K562 (cell line): ENCODE data around the gene FBXO4. TPM values are rescaled to one million over a fixed set of nuclear protein-coding genes. Genes with fewer than 3 reads are reported as not detected.
A peak's percentile ranks its signal among the peaks of the same experiment; 100 is the strongest.

Source experiments
- AFF4 ChIP-seq: sonication (generic); formaldehyde crosslinking; IDR thresholded peaks from 2 replicates; pipeline ENCODE4 v1.8.0; 2023; ENCODE audit warnings: mild to moderate bottlenecking, missing genetic modification reagents
- CREB3L1 ChIP-seq: fragments of 450-650 bp; IDR thresholded peaks from 2 replicates; pipeline ENCODE4 v1.6.1; 2014; ENCODE audit warnings: low read depth, mild to moderate bottlenecking, moderate library complexity, borderline replicate concordance
- ESRRA ChIP-seq: fragments of 450-650 bp; IDR thresholded peaks from 2 replicates; pipeline ENCODE4 v1.6.1; 2014; ENCODE audit warnings: low read depth, mild to moderate bottlenecking, moderate library complexity, borderline replicate concordance
- FOXO4 ChIP-seq: fragments of 450-650 bp; formaldehyde crosslinking; IDR thresholded peaks from 2 replicates; pipeline ENCODE4 v1.4.0; 2020; ENCODE audit warnings: mild to moderate bottlenecking, moderate library complexity
- HMG20B ChIP-seq: fragments of 250-450 bp; sonication (Bioruptor Pico); IDR thresholded peaks from 2 replicates; pipeline ENCODE4 v1.5.0; 2021; ENCODE audit warnings: mild to moderate bottlenecking
- IRF1 ChIP-seq: sonication (generic); formaldehyde crosslinking; IDR thresholded peaks from 2 replicates; pipeline ENCODE4 v1.8.0; 2022; ENCODE audit warnings: missing genetic modification reagents, mild to moderate bottlenecking, borderline replicate concordance
- JUN ChIP-seq, 2 experiments: sonication (generic) in 1 of 2; formaldehyde crosslinking in 1 of 2; IDR thresholded peaks; 2 replicates each; pipeline versions ENCODE4 v1.6.1 to v1.8.0; 2012 to 2022; ENCODE audit warnings: borderline replicate concordance in 2 of 2, mild to moderate bottlenecking in 2 of 2, improper control_type of control experiment in 1 of 2, low read depth in 1 of 2, low read length in 1 of 2, missing genetic modification reagents in 1 of 2
- NCOA6 ChIP-seq: fragments of 450-650 bp; IDR thresholded peaks from 2 replicates; pipeline ENCODE4 v1.6.1; 2017; ENCODE audit warnings: mild to moderate bottlenecking
- PHF8 ChIP-seq: fragments of 200-600 bp; sonication (generic); IDR thresholded peaks from 2 replicates; pipeline ENCODE4 v1.6.1; 2012; ENCODE audit warnings: mixed run types, mild to moderate bottlenecking, inconsistent platforms, low read length, moderate library complexity, borderline replicate concordance
- PPARD ChIP-seq: fragments of 250-450 bp; sonication (Bioruptor Pico); IDR thresholded peaks from 2 replicates; pipeline ENCODE4 v1.8.0; 2022; ENCODE audit warnings: inconsistent platforms, mild to moderate bottlenecking, moderate library complexity
- RBM25 ChIP-seq: fragments of 200-400 bp; formaldehyde crosslinking; IDR thresholded peaks from 2 replicates; pipeline ENCODE4 v1.6.1; 2018; ENCODE audit warnings: low read length, low read depth, moderate library complexity; ENCODE audit not compliant: severe bottlenecking
- SOX6 ChIP-seq: fragments of 450-650 bp; IDR thresholded peaks from 2 replicates; pipeline ENCODE4 v1.6.1; 2014; ENCODE audit warnings: mild to moderate bottlenecking
- SRSF3 ChIP-seq: fragments of 200-400 bp; formaldehyde crosslinking; IDR thresholded peaks from 2 replicates; pipeline ENCODE4 v1.6.1; 2016; ENCODE audit warnings: mild to moderate bottlenecking, low read length, moderate library complexity; ENCODE audit not compliant: insufficient read depth
- TCF3 ChIP-seq: sonication (generic); formaldehyde crosslinking; IDR thresholded peaks from 2 replicates; pipeline ENCODE4 v1.4.0; 2020; ENCODE audit warnings: mild to moderate bottlenecking, missing genetic modification reagents
- TFE3 ChIP-seq: fragments of 450-650 bp; formaldehyde crosslinking; IDR thresholded peaks from 2 replicates; pipeline ENCODE4 v1.4.0; 2020; ENCODE audit warnings: mild to moderate bottlenecking, mixed read lengths
- polyA plus RNA-seq, 8 experiments: library from polyadenylated mRNA; depleted of rRNA in 4 of 8; stranded (reverse) in 5 of 8; unstranded in 3 of 8; fragments of >200 nt; fragmentation: Nextera tagmentation in 2 of 8; fragmentation: Illumina TruSeq in 1 of 8; extraction: Ambion mirVana in 2 of 8; extraction: Trizol in 1 of 8; gene quantifications; 2 replicates each; pipeline versions ENCODE4 v1.2.1 to v1.2.3, GENCODE V29; 2011 to 2014; ENCODE audit warnings: inconsistent platforms in 1 of 8, missing spikeins in 1 of 8
- total RNA-seq, 7 experiments: library from RNA; depleted of rRNA in 6 of 7; stranded (reverse); fragments of >200 nt in 6 of 7; fragmentation: Illumina TruSeq in 2 of 7; extraction: Trizol in 2 of 7; gene quantifications; 2 replicates each; pipeline versions ENCODE4 v1.2.1 to v1.2.3, GENCODE V29; 2011 to 2021; ENCODE audit warnings: low replicate concordance in 1 of 7

FBXO4 gene
- total and polyA plus RNA-seq, 9 of the 15 experiments (the other 6 are each of a cell fraction or from before 2014, with no cell fraction given): 5.9 to 33.4 (median 19.6) TPM

- no peak for TF ChIP-seq IRF1
- TF ChIP-seq NCOA6: peak; percentile 48; the same call in 1 of the 2 replicates
- peak; percentile 91 for TF ChIP-seq CREB3L1
- peak; percentile 75 for TF ChIP-seq ESRRA
- TF ChIP-seq RBM25: no peak
- TF ChIP-seq JUN (IDR thresholded peaks at IDR 0.05; ENCODE audit: borderline replicate concordance, low read depth, low read length): peak; percentile 65; the same call in 1 of the 2 replicates
- no peak for TF ChIP-seq JUN (CRISPR knock-in tag; IDR thresholded peaks at IDR 0.05; ENCODE audit: borderline replicate concordance)
- TF ChIP-seq SOX6: peak; percentile 70
- TF ChIP-seq FOXO4 (CRISPR knock-in tag): peak; percentile 5; the same call in 1 of the 2 replicates
- no peak; the same call in none of the 2 replicates for TF ChIP-seq AFF4 (CRISPR knock-in tag)
- no peak for TF ChIP-seq PPARD
- 0 out of 2 replicates have a peak, but pooled peaks have one; percentile 33 for TF ChIP-seq HMG20B (CRISPR knock-in tag)
- TF ChIP-seq PHF8: peak; percentile 99
- no peak for TF ChIP-seq TFE3
- peak; percentile 37 for TF ChIP-seq TCF3 (CRISPR knock-in tag)
- no peak for TF ChIP-seq SRSF3
Measured at GRCh38 chr5:41924872-41925554, at the start of gene FBXO4 (continued).
